HepG2 (cell line): ENCODE results near the gene ITGA2. TPM values are rescaled to one million over a fixed set of nuclear protein-coding genes. Genes with fewer than 3 reads are reported as not detected.

Experiments
- ATF3 ChIP-seq: sonication (generic); formaldehyde crosslinking; IDR thresholded peaks from 2 replicates; pipeline ENCODE4 v1.4.0; 2020; ENCODE audit warnings: missing genetic modification reagents
- BHLHE40 ChIP-seq: IDR thresholded peaks from 2 replicates; pipeline ENCODE4 v1.6.1; 2011; ENCODE audit warnings: low read length, improper control_type of control experiment
- CENPT ChIP-seq: sonication (generic); formaldehyde crosslinking; IDR thresholded peaks from 2 replicates; pipeline ENCODE4 v1.8.0; 2022; ENCODE audit warnings: low read depth, mild to moderate bottlenecking, moderate library complexity, missing genetic modification reagents
- DNMT3B ChIP-seq: conservative IDR thresholded peaks from 2 replicates; pipeline ENCODE4 v1.6.1; 2016; ENCODE audit warnings: missing biosample characterization, control low read depth
- ETS1 ChIP-seq: sonication (generic); formaldehyde crosslinking; IDR thresholded peaks from 2 replicates; pipeline ENCODE4 v1.4.0; 2020; ENCODE audit warnings: missing genetic modification reagents
- GZF1 ChIP-seq: sonication (generic); formaldehyde crosslinking; IDR thresholded peaks from 2 replicates; pipeline ENCODE4 v1.5.1; 2020; ENCODE audit warnings: mild to moderate bottlenecking, missing genetic modification reagents
- HDAC1 ChIP-seq: sonication (generic); formaldehyde crosslinking; IDR thresholded peaks from 2 replicates; pipeline ENCODE4 v1.5.1; 2020; ENCODE audit warnings: mild to moderate bottlenecking, missing genetic modification reagents
- HHEX ChIP-seq: IDR thresholded peaks from 2 replicates; pipeline ENCODE4 v1.6.1; 2016; ENCODE audit warnings: control low read depth
- MAX ChIP-seq: IDR thresholded peaks from 2 replicates; pipeline ENCODE4 v1.6.1; 2012; ENCODE audit warnings: inconsistent platforms
- MLXIP ChIP-seq: sonication (generic); formaldehyde crosslinking; IDR thresholded peaks from 2 replicates; pipeline ENCODE4 v1.9.0; 2021; ENCODE audit warnings: missing genetic modification reagents, borderline replicate concordance
- NRL ChIP-seq: sonication (generic); formaldehyde crosslinking; IDR thresholded peaks from 2 replicates; pipeline ENCODE4 v1.5.0; 2020; ENCODE audit warnings: missing genetic modification reagents, mild to moderate bottlenecking, moderate library complexity, borderline replicate concordance
- PAF1 ChIP-seq: IDR thresholded peaks from 2 replicates; pipeline ENCODE4 v1.6.1; 2016; ENCODE audit warnings: missing genetic modification reagents, missing compliant biosample characterization
- PLRG1 ChIP-seq: fragments of 450-650 bp; conservative IDR thresholded peaks from 2 replicates; pipeline ENCODE4 v1.6.1; 2016
- POLR2AphosphoS5 ChIP-seq: IDR thresholded peaks from 2 replicates; pipeline ENCODE4 v1.6.1; 2012; ENCODE audit warnings: low read depth, low read length
- REL ChIP-seq: sonication (generic); formaldehyde crosslinking; conservative IDR thresholded peaks from 2 replicates; pipeline ENCODE4 v1.8.0; 2022; ENCODE audit warnings: mild to moderate bottlenecking, missing genetic modification reagents, moderate library complexity
- REXO4 ChIP-seq: sonication (generic); formaldehyde crosslinking; IDR thresholded peaks from 2 replicates; pipeline ENCODE4 v1.8.0; 2022; ENCODE audit warnings: missing genetic modification reagents, mild to moderate bottlenecking, borderline replicate concordance
- TERF1 ChIP-seq: sonication (generic); formaldehyde crosslinking; IDR thresholded peaks from 2 replicates; pipeline ENCODE4 v1.8.0; 2022; ENCODE audit warnings: mild to moderate bottlenecking, missing genetic modification reagents, moderate library complexity
- TFDP1 ChIP-seq: IDR thresholded peaks from 2 replicates; pipeline ENCODE4 v1.6.1; 2016; ENCODE audit warnings: missing compliant biosample characterization, missing genetic modification reagents, borderline replicate concordance
- ZBTB21 ChIP-seq: sonication (generic); formaldehyde crosslinking; IDR thresholded peaks from 2 replicates; pipeline ENCODE4 v1.4.0; 2020; ENCODE audit warnings: missing genetic modification reagents
- ZNF124 ChIP-seq: sonication (generic); formaldehyde crosslinking; IDR thresholded peaks from 2 replicates; pipeline ENCODE4 v1.4.0; 2020; ENCODE audit warnings: missing genetic modification reagents
- ZNF232 ChIP-seq: sonication (generic); formaldehyde crosslinking; IDR thresholded peaks from 2 replicates; pipeline ENCODE4 v1.4.0; 2020; ENCODE audit warnings: missing genetic modification reagents, borderline replicate concordance
- ZNF251 ChIP-seq: sonication (generic); formaldehyde crosslinking; IDR thresholded peaks from 2 replicates; pipeline ENCODE4 v1.9.0; 2021; ENCODE audit warnings: mild to moderate bottlenecking, missing genetic modification reagents
- ZNF746 ChIP-seq: sonication (generic); formaldehyde crosslinking; IDR thresholded peaks from 2 replicates; pipeline ENCODE4 v1.8.0; 2022; ENCODE audit warnings: mild to moderate bottlenecking, missing genetic modification reagents
- ZSCAN31 ChIP-seq: sonication (generic); formaldehyde crosslinking; IDR thresholded peaks from 2 replicates; pipeline ENCODE4 v1.5.0; 2020; ENCODE audit warnings: low read depth, mild to moderate bottlenecking, missing genetic modification reagents
- polyA plus RNA-seq, 8 experiments: library from polyadenylated mRNA; depleted of rRNA in 3 of 8; stranded (reverse) in 7 of 8; unstranded in 1 of 8; fragments of >200 nt; fragmentation: Illumina TruSeq in 4 of 8; extraction: Trizol in 4 of 8; gene quantifications; 2 replicates each; pipeline versions ENCODE4 v1.2.1 to v1.2.3, GENCODE V29; 2011 to 2016; ENCODE audit warnings: low read depth in 4 of 8, missing spikeins in 1 of 8, mixed read lengths in 1 of 8; ENCODE audit not compliant: insufficient read depth in 1 of 8
- total RNA-seq, 5 experiments: library from RNA; depleted of rRNA; stranded (reverse); fragments of >200 nt; fragmentation: Illumina TruSeq; extraction: Trizol; gene quantifications; 2 replicates each; pipeline ENCODE4 v1.2.3, GENCODE V29; 2016; ENCODE audit warnings: low read depth in 1 of 5

ITGA2 gene
- total and polyA plus RNA-seq, 2 of the 13 experiments (the other 11 are each of a cell fraction or from before 2014, with no cell fraction given) = 15.8 to 58.3 TPM

- no peak for TF ChIP-seq ETS1 (CRISPR knock-in tag)
- peak; percentile 34; the same call in 1 of the 2 replicates for TF ChIP-seq POLR2AphosphoS5
- TF ChIP-seq BHLHE40 = no peak
- TF ChIP-seq ZBTB21 (CRISPR knock-in tag) = no peak
- no peak for TF ChIP-seq HDAC1
- TF ChIP-seq PLRG1 = no peak
- no peak for TF ChIP-seq PAF1 (CRISPR knock-in tag)
- TF ChIP-seq CENPT (CRISPR knock-in tag) = no peak
- 0 out of 2 replicates have a peak, but pooled peaks have one; percentile 29 for TF ChIP-seq MAX
- TF ChIP-seq HHEX = no peak
- no peak for TF ChIP-seq REL (CRISPR knock-in tag)
- TF ChIP-seq ATF3 (CRISPR knock-in tag) = 0 out of 2 replicates have a peak, but pooled peaks have one; percentile 35
- no peak for TF ChIP-seq ZSCAN31 (CRISPR knock-in tag)
- TF ChIP-seq REXO4 (CRISPR knock-in tag) = no peak
- TF ChIP-seq ZNF124 (CRISPR knock-in tag) = no peak
- no peak for TF ChIP-seq GZF1 (CRISPR knock-in tag)
- no peak for TF ChIP-seq TERF1 (CRISPR knock-in tag)
- TF ChIP-seq ZNF232 (CRISPR knock-in tag) = 0 out of 2 replicates have a peak, but pooled peaks have one; percentile 59
- TF ChIP-seq NRL (CRISPR knock-in tag) = no peak
- no peak for TF ChIP-seq ZNF746 (CRISPR knock-in tag)
- TF ChIP-seq TFDP1 (CRISPR knock-in tag) = no peak
- TF ChIP-seq DNMT3B = no peak
- TF ChIP-seq ZNF251 (CRISPR knock-in tag) = no peak
- TF ChIP-seq MLXIP (CRISPR knock-in tag) = no peak
Measured at GRCh38 chr5:52956915-52957747, 32.0 kb upstream of the ITGA2 start (continued).
